GM12873 (cell line): Measurements from ENCODE around the gene ATXN10.

Experiments used
- TF ChIP-seq, protein P1 (sequence below): IDR thresholded peaks from 2 replicates; pipeline ENCODE4 v1.5.1; 2012; ENCODE audit warnings: low read depth, mild to moderate bottlenecking, moderate library complexity, low read length, control low read depth; ENCODE audit not compliant: insufficient read depth; ENCODE audit errors: missing control alignments

ATXN10 gene

DNA sequence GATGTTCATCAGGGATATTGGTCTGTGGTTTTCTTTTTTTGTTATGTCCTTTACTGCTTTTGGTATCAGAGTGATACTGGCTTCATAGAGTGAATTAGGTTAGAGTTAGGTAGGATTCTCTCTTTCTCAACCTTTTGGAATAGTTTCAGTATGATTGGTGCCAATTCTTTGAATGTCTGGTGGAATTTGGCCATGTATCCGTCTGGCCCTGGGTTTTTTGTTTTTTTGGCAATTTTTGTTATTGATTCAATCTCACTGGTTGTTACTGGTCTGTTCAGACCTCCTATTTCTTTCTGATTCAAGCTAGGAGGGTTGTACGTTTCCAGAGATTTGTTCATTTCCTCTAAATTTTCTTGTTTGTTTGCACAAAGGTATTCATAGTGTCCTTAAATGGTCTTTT lies 54.4 kb downstream of the ATXN10 start:
- TF ChIP-seq, protein P1, sequence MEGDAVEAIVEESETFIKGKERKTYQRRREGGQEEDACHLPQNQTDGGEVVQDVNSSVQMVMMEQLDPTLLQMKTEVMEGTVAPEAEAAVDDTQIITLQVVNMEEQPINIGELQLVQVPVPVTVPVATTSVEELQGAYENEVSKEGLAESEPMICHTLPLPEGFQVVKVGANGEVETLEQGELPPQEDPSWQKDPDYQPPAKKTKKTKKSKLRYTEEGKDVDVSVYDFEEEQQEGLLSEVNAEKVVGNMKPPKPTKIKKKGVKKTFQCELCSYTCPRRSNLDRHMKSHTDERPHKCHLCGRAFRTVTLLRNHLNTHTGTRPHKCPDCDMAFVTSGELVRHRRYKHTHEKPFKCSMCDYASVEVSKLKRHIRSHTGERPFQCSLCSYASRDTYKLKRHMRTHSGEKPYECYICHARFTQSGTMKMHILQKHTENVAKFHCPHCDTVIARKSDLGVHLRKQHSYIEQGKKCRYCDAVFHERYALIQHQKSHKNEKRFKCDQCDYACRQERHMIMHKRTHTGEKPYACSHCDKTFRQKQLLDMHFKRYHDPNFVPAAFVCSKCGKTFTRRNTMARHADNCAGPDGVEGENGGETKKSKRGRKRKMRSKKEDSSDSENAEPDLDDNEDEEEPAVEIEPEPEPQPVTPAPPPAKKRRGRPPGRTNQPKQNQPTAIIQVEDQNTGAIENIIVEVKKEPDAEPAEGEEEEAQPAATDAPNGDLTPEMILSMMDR: no peak

DNA sequence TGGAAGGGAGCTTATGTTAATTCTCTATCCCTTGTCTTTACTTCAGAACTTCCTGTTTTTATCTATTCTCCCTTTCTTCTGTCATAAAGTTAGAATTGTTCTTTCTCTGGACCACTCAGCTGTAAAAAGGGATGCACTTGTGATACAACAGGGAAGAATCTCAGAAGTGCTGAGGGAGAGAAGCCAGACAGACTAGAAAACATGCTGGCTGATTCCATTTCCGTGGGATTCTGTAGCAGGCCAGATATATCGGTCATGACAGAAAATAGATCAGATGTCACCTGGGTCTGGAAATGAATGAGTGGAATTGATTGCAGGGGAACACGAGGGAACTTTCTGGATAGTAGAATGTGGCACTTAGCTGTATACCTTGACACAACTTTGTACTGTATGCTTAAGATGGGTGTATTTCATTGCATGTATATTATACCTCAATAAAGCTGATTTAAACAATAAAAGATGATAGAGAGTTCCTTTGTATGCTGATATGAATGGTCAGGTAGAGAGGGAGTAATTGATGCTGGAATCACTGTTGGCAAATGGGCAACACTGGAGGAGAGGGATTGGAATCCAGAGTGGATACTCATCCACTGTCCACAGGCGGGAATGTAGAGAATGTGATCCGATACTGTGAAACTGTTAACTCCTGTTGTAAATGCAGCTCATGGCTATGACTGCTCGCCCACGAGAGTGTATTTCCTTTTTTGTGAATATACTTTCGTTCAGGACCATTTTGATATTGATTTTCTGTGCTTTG lies 59.6 kb downstream of the ATXN10 start:
- TF ChIP-seq, protein P1: no peak

DNA sequence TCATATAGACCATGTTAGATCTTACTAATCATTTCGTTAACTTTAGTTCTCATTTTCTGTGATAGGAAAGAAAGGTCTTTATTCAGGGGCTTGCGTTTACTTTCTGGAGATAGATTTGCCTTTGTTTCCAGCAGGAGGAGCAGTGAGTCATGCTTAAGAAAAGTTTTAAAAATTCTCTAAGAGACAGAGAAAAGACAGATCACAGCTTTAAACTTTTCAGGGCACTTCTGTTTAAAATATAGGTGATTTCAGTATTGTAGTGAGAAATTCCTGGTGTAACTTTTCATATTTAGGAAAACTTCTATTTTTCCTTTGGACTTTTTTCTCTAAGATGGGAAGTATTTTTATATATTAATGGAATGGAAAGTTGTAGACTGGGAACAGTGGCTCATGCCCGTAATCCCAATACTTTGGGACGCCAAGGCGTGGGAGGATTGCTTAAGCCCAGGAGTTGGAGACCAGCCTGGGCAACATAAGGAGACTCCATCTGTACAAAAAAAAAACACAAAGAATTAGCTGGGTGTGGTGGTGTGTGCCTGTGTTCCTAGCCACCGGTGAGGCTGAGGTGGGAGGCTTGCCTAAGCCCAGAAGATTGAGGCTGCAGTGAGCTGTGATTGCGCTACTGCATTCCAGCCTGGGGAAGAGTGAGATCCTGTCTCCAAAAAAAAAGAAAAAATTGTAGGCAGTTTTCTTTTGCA lies 60.3 kb downstream of the ATXN10 start:
- TF ChIP-seq, protein P1: peak; percentile 28

DNA sequence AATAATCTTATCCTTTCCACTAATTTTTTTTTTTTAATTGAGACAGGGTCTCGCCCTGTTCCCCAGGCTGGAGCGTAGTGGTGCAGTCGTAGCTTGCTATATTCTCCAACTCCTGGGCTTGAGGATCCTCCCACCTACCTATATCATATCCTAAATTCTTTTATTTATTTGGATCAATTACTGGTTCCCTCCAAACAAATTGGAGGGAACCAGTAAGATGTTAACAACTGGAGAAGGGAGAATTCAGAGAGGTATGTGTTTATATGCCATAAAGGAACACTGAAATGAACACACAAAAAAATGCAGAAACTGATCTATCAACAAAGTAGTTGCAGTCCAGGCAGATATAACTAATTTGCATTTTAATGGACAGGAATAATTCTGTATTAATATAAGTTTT lies 63.6 kb downstream of the ATXN10 start:
- TF ChIP-seq, protein P1: no peak

DNA sequence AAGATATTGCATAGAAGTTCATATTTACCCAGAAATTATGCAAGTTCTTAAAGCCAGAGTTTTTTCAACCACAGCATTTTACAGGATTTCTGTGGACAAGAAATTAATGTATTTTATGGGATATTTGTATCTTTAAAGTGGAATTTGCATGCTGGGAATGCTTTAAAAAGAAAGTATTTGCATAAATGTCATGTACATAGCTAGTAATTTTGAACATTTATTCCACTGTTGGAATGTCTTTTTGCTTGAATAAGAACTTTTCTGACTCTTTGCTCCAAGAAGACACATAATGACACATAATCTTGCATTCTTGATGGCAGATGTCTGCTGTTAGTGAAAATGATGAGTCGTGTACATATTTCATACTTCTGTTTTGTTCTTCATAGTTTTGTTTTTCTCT lies 66.6 kb downstream of the ATXN10 start:
- TF ChIP-seq, protein P1: no peak

DNA sequence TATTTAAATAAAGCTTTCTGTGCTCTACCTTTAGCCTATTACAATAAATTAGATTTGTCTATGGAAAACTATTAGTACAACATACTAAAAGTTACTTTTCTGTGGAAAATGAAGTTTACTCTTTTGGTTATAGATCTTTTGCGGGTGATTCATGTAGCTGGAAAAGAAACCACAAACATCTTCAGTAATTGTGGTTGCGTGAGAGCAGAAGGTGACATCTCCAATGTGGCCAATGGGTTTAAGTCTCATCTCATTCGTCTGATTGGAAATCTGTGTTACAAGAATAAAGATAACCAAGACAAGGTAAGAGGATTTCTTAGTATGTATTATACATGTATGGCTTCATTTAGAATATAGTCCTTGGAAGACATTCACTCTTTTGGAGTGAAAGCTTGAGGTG lies 68.6 kb downstream of the ATXN10 start:
- TF ChIP-seq, protein P1: no peak

DNA sequence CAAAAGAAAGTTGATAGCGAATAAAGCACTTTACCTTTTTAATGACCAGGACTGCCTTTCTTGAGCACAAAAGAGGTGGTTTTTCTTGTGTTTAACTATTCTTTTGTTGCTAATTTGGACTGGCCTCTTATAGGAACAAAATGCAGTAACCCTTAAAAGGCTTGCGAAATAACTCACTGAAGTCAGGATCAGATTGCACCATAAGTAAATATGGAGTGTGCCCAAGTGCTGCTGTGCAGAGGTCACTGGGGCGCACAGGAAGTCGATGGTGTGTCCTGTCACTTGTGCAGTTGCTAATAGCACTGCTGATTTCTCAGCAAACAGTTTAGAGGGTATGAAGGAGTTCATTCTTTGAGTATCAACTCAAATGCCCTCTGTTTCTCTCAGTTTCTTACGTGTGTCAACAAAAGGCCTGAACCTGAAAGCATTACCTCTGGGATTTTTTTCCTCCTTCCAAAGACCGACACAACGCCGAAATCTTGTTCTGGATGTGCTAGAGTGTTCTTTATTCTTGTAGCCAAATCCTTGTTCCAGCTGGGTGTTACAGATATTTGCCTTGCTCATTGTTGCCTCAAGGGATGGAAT lies 71.3 kb downstream of the ATXN10 start:
- TF ChIP-seq, protein P1: no peak
